WTC11 (cell line): ENCODE results near the gene GSS.

Source experiments
- AFF4 ChIP-seq: sonication (generic); formaldehyde crosslinking; IDR thresholded peaks from 2 replicates; pipeline ENCODE4 v1.8.1; 2023; ENCODE audit warnings: mild to moderate bottlenecking, missing genetic modification reagents, borderline replicate concordance
- CTCF ChIP-seq: fragments of 200-600 bp; IDR thresholded peaks from 2 replicates; pipeline ENCODE4 v1.8.0; 2022; ENCODE audit warnings: antibody characterized with exemption
- ESRRA ChIP-seq: sonication (generic); formaldehyde crosslinking; IDR thresholded peaks from 2 replicates; pipeline ENCODE4 v1.8.1; 2022; ENCODE audit warnings: mild to moderate bottlenecking, missing genetic modification reagents, borderline replicate concordance
- FOXP4 ChIP-seq: sonication (generic); formaldehyde crosslinking; IDR thresholded peaks from 2 replicates; pipeline ENCODE4 v1.8.0; 2022; ENCODE audit warnings: mild to moderate bottlenecking, missing genetic modification reagents
- MAX ChIP-seq: sonication (generic); formaldehyde crosslinking; IDR thresholded peaks from 2 replicates; pipeline ENCODE4 v1.8.0; 2022; ENCODE audit warnings: mild to moderate bottlenecking, missing genetic modification reagents
- ZSCAN18 ChIP-seq: fragments of 250-450 bp; sonication (Bioruptor Pico); IDR thresholded peaks from 2 replicates; pipeline ENCODE4 v2.1.2; 2022; ENCODE audit warnings: mild to moderate bottlenecking, moderate library complexity

GRCh38 chr20:34988191-34988540 lies 32.6 kb upstream of the GSS start:
- TF ChIP-seq FOXP4: no peak
- TF ChIP-seq ZSCAN18 (CRISPR knock-in tag): no peak
- no peak for TF ChIP-seq CTCF
- TF ChIP-seq MAX: no peak
- no peak for TF ChIP-seq AFF4 (CRISPR knock-in tag)
- TF ChIP-seq ESRRA (CRISPR knock-in tag): no peak
